Activated T-helper 1 cell treated with anti-CD3 and anti-CD28 coated beads, Interleukin-2, amount 50 U/mL, for 16 hours (primary cell): ENCODE data around the gene LHFPL4.
A peak's percentile ranks its signal among the peaks of the same experiment; 100 is the strongest.
"Not testable (repeated sequence)": the region's sequence is repeated elsewhere in the genome, so short reads cannot be mapped to it uniquely, and the experiment has no call there.

Experiments
- DNase-seq, 2 donors: peaks; one replicate each; pipeline ENCODE4 v3.0.0-alpha.2; 2020; ENCODE audit warnings: low read depth in 1 of 2, low spot score in 1 of 2

Gene LHFPL4

DNA sequence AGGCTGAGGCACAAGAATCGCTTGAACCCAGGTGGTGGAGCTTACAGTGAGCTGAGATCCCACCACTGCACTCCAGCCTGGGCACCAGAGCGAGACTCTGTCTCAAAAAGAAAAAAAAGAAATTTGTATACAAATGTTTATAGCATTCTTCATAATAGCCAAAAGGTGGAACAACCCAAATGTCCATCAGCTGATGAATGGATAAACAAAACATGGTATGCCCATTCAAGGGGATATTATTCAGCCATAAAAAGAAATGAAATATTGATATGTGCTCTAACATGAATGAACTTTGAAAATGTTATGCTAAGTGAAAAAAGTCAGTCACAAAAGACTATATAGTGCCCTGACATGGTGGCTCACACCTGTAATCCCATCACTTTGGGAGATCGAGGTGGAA, 11.4 kb downstream of the LHFPL4 start:
- no peak for DNase-seq

DNA sequence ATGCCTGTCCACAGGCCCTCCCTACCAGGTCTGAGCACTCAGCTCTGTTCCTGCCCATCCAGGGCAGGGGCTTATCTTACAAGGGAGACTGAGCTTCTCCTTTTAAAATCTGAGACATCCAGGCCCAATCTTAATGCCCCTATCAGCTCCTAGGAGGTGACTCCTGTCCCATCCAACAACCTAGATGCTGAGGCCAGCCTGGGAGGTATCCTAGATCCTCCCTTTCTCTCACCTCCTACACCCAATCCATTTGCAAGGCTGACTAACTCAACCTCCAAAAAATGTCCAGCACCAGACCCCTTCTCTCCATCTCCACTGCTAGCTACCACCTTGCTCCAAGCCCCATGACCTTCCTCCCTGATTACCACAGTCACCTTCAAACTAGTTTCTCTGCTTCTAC, 17.4 kb downstream of the LHFPL4 start:
- DNase-seq, result no peak

DNA sequence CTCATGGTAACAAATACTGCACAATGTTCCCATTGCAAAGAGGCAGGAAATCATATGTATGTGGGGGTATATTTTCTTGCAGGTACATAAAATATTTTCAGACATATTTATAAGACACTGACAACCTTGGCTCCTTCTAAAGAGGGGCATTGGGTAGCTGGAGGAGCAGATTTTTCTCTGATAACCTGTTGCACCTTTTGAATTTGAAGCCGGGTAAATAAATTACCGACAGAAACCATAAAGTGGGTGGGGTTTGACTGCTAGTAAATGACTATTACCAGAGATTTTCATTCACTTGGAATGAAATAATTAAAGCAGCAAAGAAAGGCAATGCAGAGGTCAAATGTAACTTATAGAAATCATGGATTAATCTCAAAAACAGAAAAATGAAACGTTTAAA, 19.2 kb downstream of the LHFPL4 start:
- DNase-seq, result no peak

DNA sequence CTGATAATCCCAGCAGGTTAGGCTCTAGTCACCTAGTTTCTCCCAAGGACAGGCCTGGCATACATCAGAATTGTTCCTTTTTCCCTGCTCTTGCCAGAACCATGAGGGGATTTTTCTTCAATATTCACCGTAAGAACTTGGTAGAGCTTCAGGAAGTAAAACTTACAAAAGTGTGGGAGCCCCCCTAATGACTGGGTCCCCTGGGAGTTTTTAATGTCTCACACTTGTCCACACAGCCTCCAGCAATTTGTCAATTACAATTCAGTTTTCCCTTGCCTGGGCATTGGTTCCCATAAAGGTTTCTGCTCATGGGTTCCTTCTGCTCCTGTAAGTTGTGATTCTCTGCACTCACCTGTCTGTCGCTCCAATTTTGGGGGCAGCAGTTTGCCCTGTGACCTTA, 28.5 kb downstream of the LHFPL4 start:
- no peak for DNase-seq

DNA sequence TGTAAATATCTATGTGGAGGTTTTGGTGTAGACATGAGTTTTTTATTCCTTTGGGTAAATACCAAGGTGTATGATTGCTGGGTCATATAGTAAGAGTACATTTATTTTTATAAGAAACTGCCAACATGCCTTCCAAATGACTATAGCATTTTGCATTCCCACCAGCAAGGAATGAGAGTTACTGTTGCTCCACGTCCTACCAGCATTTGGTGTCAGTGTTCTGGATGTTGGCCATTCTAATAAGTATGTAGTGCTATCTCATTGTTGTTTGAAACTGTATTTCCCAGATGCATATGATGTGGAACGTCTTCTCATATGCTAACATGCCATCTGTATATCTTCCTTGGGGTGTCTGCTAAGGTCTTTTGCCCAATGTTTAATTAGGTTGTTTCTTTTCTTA, 38.7 kb downstream of the LHFPL4 start:
- DNase-seq, result no peak

DNA sequence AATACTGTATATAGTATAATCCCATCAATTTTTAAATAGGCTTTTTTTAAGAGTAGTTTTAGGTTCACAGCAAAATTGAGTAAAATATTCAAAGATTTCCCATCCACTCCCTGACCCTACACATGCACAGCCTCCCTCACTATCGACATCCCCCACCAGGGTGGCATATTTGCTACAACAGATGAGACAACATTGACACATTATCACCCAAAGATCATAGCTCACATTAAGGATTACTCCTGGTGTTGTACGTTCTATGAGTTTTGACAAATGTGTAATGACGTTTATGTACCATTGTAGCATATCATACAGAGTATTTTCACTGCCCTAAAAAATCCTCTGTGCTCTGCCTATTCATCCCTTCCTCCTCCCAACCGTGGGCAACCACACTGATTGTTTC, 39.3 kb downstream of the LHFPL4 start:
- no peak for DNase-seq

DNA sequence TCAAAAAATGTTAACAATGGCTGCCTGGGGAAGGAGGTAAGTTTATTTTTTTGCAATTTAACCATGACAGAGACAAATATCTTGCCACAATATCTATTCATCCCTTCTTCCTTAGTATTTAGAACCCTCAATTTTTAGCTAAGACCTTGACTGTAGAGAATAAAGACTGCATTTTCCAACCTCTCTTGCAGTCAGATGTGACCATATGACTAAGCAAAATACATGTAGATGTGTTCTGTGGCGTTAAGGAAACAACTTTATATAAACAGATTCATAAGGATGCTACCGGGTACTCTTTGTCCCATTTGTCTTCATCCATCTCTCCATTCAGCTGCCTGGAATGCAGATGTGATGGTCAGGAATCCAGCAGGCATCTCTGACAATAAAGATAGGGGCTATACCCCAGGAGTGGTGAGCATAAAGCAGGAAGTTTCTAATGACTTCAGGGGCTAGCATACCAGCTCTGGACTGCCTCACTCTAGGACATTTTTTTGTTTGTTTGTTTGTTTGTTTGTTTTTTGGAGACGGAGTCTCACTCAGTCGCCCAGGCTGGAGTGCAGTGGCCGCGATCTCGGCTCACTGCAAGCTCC, 41.1 kb downstream of the LHFPL4 start:
- no peak for DNase-seq

DNA sequence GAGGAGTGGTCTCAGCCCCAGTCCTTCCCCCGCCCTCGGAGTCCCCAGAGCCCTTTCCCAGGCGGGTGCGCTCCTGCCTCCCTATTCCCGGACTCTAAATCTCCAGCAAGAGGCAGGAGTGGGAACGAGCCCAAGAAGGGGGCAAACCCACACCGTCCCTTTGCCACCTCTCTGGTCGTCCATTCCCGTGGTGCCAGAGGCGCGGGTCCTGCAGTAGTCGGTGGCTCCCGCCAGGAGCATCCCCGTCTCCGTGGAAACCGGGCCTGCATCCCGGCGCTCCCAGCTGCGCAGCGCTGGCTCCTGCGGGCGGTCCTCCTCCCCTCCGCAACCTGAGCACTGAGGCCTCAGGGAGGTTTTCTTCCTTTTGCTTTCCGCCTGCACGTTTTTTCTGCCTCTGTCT, 44.8 kb downstream of the LHFPL4 start:
- DNase-seq, result no peak

DNA sequence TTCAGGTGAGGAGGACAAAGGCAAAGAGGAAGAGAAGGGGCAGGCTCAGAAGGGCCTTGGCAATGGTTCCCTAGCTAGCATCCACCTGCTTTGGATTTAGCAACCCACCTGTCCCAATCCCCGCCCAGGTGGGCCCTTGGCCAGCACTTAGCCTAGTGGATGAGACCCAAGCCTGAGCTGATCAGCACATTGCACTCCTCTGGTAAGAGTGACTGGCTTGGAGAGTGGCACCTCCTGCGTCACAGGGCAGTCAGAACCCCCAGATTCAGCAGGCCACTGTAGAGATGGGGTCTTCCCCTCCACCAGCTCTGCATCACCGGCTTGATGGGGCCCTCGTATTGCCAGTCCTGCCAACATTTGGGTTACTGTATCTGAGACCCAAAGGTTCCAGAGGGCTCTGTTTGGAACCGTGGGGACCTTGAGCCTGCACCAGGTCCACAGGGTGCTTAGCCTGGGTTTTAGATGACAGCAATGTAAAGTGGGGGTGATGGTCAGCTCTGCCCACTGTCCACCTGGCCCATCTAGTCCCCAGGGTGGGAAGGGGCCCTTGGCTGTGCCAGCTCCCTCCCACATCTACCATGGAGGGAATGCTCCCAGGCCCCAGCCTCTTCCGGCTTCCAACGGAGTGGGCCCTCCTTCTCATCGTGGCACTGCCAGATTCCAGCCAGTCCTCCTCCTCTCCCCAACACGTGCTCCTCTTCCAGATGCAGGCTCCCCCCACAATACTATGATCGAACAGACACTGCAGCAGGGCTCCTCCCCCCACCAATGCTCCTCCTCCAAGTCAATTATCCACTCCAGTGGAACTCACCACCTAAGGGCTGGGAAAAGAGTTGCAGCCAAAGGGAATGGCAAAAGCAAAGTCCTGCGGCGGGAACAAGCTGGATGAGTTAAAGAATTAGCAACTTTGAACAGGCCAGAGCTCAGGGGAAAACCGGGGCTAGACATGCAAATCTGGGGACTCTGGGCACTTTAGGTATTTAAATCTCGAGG, 45.7 kb downstream of the LHFPL4 start:
- no peak for DNase-seq

DNA sequence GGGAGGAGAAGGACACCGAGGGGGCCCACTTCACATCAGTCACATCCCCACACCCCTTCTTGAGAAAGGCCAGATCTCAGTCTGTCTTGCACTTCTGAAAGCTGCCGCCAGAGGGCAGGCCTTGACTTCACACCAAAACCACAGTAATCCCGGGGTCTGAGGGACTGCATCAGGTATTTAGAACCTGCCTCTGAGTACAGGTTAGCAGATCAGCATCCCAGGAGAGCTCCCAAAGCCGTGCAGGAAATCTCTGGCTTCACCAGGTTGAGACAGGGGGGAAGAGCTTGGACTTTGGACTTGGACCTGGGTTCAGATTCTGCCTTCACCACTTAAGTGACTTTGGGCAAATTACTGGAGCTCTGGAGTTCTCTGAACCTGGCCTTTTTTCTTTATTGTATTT, 50.3 kb downstream of the LHFPL4 start:
- peak; percentile 34 to 58 for DNase-seq

DNA sequence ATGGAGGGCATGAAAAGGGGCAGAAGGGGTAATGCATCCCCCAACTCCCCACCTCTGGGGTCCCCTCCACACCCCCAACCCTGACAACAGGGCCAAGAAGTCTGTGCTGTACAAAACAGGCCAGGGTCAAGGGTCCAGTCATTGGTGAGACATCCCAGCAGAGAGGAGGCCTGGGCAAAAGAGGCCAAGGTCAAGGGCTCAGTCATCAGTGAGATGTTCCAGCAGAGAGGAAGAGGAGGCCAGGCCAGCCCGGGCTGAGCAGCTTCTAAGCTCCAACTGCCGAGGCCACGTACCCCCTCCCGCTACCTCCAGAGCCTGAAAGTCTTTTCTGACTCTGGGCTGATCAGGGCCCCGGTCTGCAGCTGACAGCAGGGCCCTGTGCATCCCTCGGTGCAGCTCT, 52.4 kb downstream of the LHFPL4 start:
- no peak for DNase-seq

DNA sequence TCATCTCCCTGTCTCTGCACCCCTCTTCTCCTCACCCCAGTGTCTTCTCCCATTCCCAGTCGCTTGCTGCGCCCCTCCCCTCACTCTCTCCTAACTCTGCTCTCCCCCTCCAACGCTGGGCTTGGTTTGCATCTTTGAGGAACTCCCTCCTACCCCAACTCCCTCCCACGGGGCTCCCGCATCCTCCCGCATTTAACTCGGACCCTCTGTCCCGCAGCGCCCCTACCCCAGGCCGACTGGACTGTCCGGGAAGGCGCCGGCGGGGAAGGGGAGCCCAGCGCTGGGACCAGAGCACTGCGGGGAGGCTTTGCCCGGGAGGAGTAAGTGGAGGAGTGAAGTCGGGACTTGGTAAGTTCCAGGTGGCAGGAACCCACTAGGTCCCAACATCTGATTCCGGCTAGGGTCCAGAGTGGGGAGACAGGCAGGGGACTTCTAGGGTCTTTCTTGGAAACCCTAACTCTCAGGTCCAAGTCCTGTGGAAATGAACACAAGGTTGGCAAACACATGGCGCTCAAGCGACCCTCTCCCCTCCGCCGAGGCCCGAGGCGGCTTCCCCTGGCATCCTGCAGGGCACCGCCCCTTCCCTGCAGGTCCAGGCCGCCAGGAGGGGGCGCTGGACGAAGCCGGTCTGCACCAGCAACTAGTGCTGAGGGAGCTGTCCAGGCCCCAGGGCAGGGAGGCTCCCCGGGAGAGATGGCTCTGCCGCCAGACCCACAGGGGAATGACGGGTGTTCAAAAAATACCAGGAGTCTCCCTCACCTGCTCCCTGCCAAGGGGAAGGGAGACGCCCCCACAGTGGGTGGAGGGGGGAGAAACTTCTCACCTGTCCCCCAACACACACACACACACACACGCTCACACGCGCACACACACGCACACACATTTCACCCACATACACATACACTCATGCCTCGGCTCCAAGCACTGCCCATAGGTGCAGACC, 53.2 kb downstream of the LHFPL4 start:
- DNase-seq, result peak; percentile 21 to 36

DNA sequence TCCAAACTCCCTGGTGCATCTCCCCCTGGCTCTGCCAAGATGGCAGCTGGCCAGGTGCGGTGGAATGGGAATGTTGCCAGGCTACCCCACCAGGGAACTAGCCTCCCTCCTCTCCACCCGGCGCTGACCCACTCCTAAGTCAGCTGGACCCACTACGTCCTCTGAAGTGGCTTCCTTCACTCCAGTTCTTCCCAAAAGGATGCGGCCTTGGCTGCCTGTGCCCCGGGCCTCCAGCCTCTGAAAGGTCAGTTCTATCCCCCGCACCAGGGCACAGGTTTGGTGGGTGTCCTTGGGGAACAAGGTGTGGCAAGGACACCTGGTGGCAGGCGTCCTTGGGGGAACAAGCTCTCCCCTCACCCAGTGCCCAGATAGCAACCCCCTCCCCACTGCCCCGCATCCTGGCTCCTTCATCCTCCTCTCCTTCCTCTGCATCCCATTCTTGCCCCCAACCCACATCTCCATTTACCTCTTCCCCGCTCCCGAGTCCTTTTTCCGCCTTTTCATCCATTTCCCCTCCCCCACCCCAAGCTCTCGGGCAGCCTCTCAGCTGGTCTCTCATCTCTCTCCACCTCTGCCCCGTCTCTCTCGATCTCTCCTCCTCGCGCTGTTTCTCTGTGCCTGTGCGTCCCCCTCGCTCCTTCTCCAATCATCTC, 54.0 kb downstream of the LHFPL4 start:
- DNase-seq, result no peak

DNA sequence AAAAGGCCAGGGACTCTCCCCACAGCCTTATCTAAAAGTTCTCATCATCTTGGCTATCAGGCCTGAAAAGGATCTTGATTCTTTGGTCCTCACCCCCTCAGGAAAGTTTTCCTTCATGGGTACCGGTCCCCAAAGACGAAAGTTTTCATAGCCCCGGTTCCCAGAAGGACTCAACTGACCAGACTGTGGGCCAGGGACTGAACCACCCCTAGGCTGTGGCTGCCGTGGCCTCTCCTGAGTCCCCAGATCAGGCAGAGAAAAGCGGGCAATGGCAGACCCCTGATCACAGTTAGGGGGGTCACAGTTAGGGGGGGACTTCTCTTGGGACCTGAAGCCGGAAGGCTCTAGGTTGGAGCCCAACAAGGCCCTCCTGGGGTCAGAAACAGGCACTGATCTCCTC, 54.8 kb downstream of the LHFPL4 start:
- DNase-seq, result no peak

DNA sequence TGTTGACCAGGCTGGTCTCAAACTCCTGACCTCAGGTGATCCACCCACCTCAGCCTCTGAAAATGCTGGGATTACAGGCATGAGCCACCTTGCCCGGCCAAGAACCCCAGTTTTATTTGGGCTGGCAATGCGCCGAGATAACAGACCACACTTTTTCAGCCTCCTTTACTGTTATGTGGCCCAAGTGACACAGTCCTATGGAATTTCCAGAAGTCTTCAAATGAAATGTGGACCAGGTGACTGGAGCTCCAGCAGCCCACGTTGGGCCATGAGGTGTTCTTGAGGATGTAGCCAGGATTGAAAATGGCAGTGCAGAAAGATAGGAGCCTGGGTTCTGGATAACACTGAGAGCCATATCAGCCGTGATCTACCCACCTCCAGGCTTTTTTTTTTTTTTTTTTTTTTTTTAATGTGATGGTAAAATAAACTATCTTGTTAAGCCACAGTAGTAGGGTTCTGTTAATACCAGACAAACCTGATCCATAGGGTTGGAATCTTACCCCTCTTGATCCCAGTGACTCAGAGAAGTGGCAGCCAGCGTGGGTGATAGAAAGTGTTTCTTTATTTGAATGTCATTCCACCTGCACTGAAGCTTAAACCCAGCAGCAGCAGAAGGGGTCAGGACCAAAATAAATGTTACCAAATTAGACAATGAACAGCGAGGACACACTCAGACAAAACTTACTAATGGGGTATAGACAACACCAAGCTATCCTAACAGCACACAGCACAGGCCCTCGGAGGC, 55.6 kb downstream of the LHFPL4 start:
- no peak for DNase-seq

DNA sequence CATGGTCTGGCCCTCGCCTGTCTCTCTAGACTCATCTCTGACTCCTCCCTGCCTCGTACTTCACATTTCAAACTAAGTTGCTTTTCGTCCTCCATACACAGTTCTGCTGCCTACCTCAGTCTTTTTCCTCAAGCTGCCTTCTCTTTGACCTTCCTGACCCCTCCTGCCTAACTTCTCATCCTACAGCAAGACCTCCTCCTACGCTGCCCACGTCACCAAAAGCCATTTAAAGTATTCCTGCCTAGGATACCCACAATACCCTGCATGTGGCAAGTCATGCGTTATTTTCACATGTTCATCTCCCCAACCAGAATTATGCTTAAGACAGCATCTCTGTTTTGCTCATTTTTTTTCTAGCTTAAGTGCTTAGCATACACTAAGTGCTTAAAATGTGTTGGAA, 56.7 kb downstream of the LHFPL4 start:
- DNase-seq, result no peak

DNA sequence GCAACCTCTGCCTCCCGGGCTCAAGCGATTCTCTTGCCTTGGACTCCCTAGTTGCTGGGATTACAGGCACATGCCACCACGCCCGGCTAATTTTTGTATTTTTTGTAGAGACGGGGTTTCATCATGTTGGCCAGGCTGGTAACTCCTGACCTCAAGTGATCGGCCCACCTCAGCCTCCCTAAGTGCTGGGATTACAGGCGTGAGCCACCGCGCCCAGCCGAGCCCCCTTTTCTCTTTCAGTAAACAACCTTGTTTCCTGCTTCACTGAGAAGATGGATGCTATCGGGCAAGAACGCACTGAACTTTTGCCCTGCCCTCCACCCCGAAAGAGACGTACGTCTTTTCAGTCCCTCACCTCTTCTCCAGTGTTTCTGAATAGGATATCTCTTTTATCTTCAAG, 59.6 kb downstream of the LHFPL4 start:
- DNase-seq, result not testable (repeated sequence)

DNA sequence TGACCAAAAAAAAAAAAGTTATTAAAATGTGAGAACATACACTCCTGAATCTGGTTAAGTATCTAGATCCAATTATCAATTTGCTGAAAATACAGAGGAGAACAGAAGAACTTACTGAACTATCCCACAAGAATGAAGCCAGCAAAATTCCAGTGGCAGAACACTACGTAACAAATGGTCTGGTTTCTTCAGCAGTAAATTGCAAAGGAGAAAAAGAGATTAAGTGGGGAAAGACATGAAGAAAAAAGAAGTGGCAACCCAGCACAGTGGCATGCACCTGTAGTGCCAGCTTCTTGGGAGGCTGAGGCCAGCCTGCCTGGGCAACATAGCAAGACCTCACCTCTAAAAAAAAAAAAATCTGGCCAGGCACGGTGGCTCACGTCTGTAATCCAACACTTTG, 62.1 kb downstream of the LHFPL4 start:
- DNase-seq, result no peak

DNA sequence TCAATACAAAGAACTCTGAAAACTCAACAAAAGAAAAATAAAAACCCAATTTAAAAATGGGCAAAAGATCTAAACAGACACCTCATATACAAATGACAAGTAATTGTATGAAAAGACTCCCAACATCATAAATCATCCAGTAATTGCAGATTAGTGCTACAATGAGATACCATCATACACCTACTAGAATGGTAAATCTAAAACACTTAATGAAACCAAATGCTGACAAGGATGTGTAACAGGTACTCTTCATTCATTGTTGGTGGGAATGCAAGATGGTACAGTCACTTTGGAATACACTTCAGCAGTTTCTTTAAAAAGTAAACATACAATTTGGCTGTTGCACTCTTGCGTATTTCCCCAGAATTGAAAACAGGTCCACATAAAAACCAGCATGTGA, 68.4 kb downstream of the LHFPL4 start:
- no peak for DNase-seq

DNA sequence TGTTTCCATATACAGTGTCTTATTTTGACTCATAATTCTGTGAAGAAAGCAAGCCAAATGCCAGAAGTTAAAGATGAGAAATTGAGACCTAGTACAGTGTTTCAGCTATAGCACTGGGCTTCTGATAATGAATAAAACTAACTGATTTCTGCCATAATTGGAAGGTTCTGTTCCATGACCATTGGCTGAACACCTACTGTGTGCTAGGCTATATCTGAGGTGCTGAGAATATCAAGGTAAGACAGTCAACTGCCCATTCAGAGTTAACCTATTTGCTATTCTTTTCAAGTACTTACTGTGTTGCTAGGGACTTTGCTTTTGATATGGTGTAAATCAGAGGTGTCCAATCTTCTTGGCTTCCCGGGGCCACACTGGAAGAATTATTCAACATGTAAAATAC, 73.4 kb downstream of the LHFPL4 start:
- DNase-seq, result no peak
